ENCODE measurements around the gene TTC34.

DNA sequence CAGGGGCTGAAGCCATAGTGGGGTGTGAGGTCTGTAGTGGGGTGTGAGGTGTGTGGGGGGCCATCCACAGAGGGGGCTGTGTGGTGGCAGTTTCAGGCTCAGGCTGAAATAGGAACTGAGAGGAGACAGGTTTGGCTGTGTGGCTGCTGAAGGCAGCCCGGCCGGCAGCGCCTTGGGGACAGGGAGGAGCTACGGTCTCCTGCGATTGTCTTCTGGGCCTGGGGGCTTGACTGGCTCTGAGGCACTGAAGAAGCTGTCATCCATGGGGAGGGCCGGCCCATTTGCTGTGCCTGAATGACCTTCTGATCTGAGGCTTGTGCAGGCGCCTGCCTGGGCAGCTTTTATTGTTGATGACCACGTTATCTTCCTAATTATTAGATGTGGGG is 10.0 kb upstream of the TTC34 start:
- TF ChIP-seq NRF1 (IDR thresholded peaks at IDR 0.05; ENCODE audit: low read depth, low read length) (no peak), CTCF (IDR thresholded peaks at IDR 0.05) (no peak), POLR2AphosphoS5 (IDR thresholded peaks at IDR 0.05; ENCODE audit: low read depth, low read length) (no peak), JUND (IDR thresholded peaks at IDR 0.05) (no peak), EZH2phosphoT487 (IDR thresholded peaks at IDR 0.05; ENCODE audit: borderline replicate concordance, low read depth) (no peak), GATA2 (CRISPR knock-in tag; IDR thresholded peaks at IDR 0.05) (no peak), ELF1 (IDR thresholded peaks at IDR 0.05) (no peak), EP300 (IDR thresholded peaks at IDR 0.05; ENCODE audit: borderline replicate concordance in 1 of 2, low read depth in 1 of 2, low read length in 1 of 2) (no peak), REST (IDR thresholded peaks at IDR 0.05; ENCODE audit: low read depth, low read length) (no peak)
